Naive thymus-derived CD4-positive, alpha-beta T cell (primary cell): Measurements from ENCODE around the gene NME7. TPM values are rescaled to one million over a fixed set of nuclear protein-coding genes. Genes with fewer than 3 reads are reported as not detected.

Source experiments
- ATAC-seq: fragments of 150-1000 bp; cut with Tn5 transposase; 2 replicates; pipeline ENCODE4 v1.10.0; 2021; ENCODE audit warnings: mild to moderate bottlenecking, moderate library complexity
- CTCF ChIA-PET: fragments of 350-600 bp; sonication (Branson Sonifier 250); formaldehyde crosslinking; loops from one replicate; lab custom pipeline; 2021; ENCODE audit warnings: antibody characterized with exemption; lab: Charles Lee
- POLR2A ChIA-PET: fragments of 350-600 bp; sonication (Branson Sonifier 250); formaldehyde crosslinking; loops from one replicate; lab custom pipeline; 2021; ENCODE audit warnings: antibody characterized with exemption, inconsistent platforms; lab: Charles Lee
- DNase-seq, 9 donors: peaks; one replicate each; pipeline versions ENCODE4 v3.0.0 to v3.0.0-alpha.2; 2020 to 2022; ENCODE audit warnings: mixed read lengths in 1 of 9
- H3K27ac ChIP-seq: one replicate; pipeline ENCODE4 v1.7.0; 2013; ENCODE audit warnings: mild to moderate bottlenecking, low read depth, low read length, moderate library complexity
- H3K27me3 ChIP-seq, 2 donors: one replicate each; pipeline ENCODE4 v1.7.0; 2013; ENCODE audit warnings: low read length in 2 of 2, mild to moderate bottlenecking in 2 of 2, moderate library complexity in 2 of 2; ENCODE audit not compliant: control insufficient read depth in 2 of 2, insufficient read depth in 2 of 2
- H3K36me3 ChIP-seq, 3 experiments: 1 replicate in 2 of 3; 2 replicates in 1 of 3; pipeline ENCODE4 v1.7.0; 2013; ENCODE audit warnings: low read length in 3 of 3, mild to moderate bottlenecking in 3 of 3, moderate library complexity in 1 of 3; ENCODE audit not compliant: insufficient read depth in 3 of 3, control insufficient read depth in 2 of 3
- H3K4me1 ChIP-seq, 2 donors: one replicate each; pipeline ENCODE4 v1.7.0; 2013; ENCODE audit warnings: low read length in 2 of 2, mild to moderate bottlenecking in 2 of 2, moderate library complexity in 1 of 2; ENCODE audit not compliant: control insufficient read depth in 2 of 2, insufficient read depth in 2 of 2
- H3K4me3 ChIP-seq: 2 replicates; pipeline ENCODE4 v1.7.0; 2013; ENCODE audit warnings: mild to moderate bottlenecking, low read length
- H3K9me3 ChIP-seq, 3 experiments: 1 replicate in 2 of 3; 2 replicates in 1 of 3; pipeline ENCODE4 v1.7.0; 2013; ENCODE audit warnings: low read length in 3 of 3; ENCODE audit not compliant: control insufficient read depth in 2 of 3
- H3K27ac Mint-ChIP-seq, 9 donors: one replicate each; pipeline ENCODE4 v1.8.0; 2020 to 2022; ENCODE audit warnings: mixed read lengths in 9 of 9, mild to moderate bottlenecking in 8 of 9, moderate library complexity in 5 of 9, inconsistent platforms in 2 of 9
- H3K27me3 Mint-ChIP-seq, 5 donors: one replicate each; pipeline ENCODE4 v1.8.0; 2021 to 2022; ENCODE audit warnings: mixed read lengths in 5 of 5, mild to moderate bottlenecking in 1 of 5
- H3K36me3 Mint-ChIP-seq, 5 donors: one replicate each; pipeline ENCODE4 v1.8.0; 2020 to 2022; ENCODE audit warnings: mixed read lengths in 5 of 5, mild to moderate bottlenecking in 3 of 5, inconsistent platforms in 1 of 5
- H3K4me1 Mint-ChIP-seq, 7 donors: one replicate each; pipeline ENCODE4 v1.8.0; 2020 to 2022; ENCODE audit warnings: mixed read lengths in 7 of 7, mild to moderate bottlenecking in 3 of 7, inconsistent platforms in 1 of 7
- H3K4me3 Mint-ChIP-seq, 10 donors: one replicate each; pipeline ENCODE4 v1.8.0; 2020 to 2022; ENCODE audit warnings: mild to moderate bottlenecking in 10 of 10, mixed read lengths in 10 of 10, moderate library complexity in 6 of 10, inconsistent platforms in 2 of 10
- H3K9me3 Mint-ChIP-seq, 11 donors: one replicate each; pipeline ENCODE4 v1.8.0; 2020 to 2022; ENCODE audit warnings: mixed read lengths in 11 of 11, mild to moderate bottlenecking in 4 of 11, inconsistent platforms in 1 of 11, moderate library complexity in 1 of 11
- intact Hi-C, 2 donors: fragments of 100-400 bp; cut with micrococcal nuclease; formaldehyde crosslinking; loops; one replicate each; pipeline ENCODE4 v1.15.1; 2023
- polyA plus RNA-seq, 2 donors: library from polyadenylated mRNA; unstranded; fragments of 300-500 nt; fragmentation: Illumina TruSeq; gene quantifications; one replicate each; pipeline ENCODE4 v1.2.3, GENCODE V29; 2021
- total RNA-seq, 6 experiments: library from RNA in 5 of 6; stranded (reverse) in 5 of 6; gene quantifications; 1 replicate in 5 of 6; 2 replicates in 1 of 6; pipeline ENCODE4 v1.2.3 and lab custom pipeline; 2021 to 2026

NME7 gene
- total and polyA plus RNA-seq, 7 experiments from 2014 or later: 8.6 to 18.6 (median 12.9) TPM

DNA sequence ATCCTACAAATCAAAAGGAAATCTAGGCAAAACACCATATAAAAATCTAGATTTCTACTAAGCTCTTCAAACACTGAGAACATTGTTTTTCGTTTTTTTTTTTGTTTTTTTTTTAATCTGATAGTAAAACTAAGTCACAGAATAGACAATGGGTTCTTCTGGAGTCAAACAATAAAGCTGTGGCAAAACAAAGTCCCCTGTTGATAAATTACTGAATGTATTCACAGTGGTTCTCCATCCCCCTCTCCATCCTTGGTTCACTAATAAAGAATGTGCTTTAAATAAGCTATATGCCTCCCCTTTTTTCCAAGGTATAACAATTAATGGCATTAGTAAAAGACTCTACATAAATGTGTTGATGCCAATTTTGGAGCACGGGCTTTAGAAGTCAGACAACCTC lies 277.8 kb downstream of the NME7 start:
- Mint-ChIP-seq H3K4me3 (no peak overlapping the region), H3K27me3 (peaks cover 0 to 12% (median 4%) of the 10 kb centered on the region in 5 donors), H3K27ac (no peak overlapping the region), H3K36me3 (no peaks in the 10 kb centered on the region), H3K4me1 (peaks cover 0 to 17% (median 9%) of the 10 kb centered on the region in 7 donors), H3K9me3 (peaks cover 0 to 12% (median 0%) of the 10 kb centered on the region in 11 donors)
- Histone ChIP-seq H3K4me3 (no peak overlapping the region), H3K36me3 (no peaks in the 10 kb centered on the region), H3K27ac (no peak overlapping the region), H3K27me3 (no peaks in the 10 kb centered on the region), H3K9me3 (no peaks in the 10 kb centered on the region), H3K4me1 (peaks cover 0 to 6% of the 10 kb centered on the region in 2 donors)
- peak in 1 of 9 donors; percentile 21 for DNase-seq
- no peak for ATAC-seq
- POLR2A ChIA-PET: interaction anchor here (0.7 kb wide), 2 partner anchors 16 to 31 kb away, joined by 3 read pairs; no protein-coding TSS in a partner anchor
- intact Hi-C loops: loop anchor here (2.0 to 5.0 kb wide), 3 partner anchors 15 to 47 kb away; partner anchors contain the start of gene ATP1B1 (in 1 of the 2)
- CTCF ChIA-PET: no interaction called here

DNA sequence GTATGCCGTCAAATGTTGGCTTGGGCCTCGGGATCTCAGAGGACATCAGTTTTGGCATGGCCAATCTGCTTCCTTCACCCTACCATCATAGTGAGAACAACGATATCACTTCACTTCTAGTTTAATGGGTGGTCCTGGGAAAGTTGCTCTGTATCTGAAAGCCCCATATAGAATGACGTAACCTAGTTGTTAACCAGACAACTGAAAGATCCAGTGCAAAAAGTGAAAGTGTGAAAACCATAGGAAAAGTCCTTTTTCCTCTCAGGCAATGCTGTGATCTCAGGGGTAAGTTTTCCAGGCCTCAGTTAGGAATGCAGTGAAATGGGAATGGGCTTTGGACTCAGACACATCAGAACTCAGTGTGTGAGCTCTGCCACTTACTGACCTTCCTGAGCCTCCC lies 279.7 kb downstream of the NME7 start:
- POLR2A ChIA-PET: no interaction called here
- CTCF ChIA-PET: no interaction called here
- Histone ChIP-seq H3K9me3 (no peaks in the 10 kb centered on the region), H3K27me3 (no peaks in the 10 kb centered on the region), H3K4me1 (peaks cover 0 to 6% of the 10 kb centered on the region in 2 donors), H3K36me3 (no peaks in the 10 kb centered on the region), H3K4me3 (no peak overlapping the region), H3K27ac (no peak overlapping the region)
- Mint-ChIP-seq H3K27me3 (peaks cover 0 to 7% (median 0%) of the 10 kb centered on the region in 5 donors), H3K4me3 (no peak overlapping the region), H3K9me3 (peaks cover 0 to 12% (median 0%) of the 10 kb centered on the region in 11 donors), H3K36me3 (no peaks in the 10 kb centered on the region), H3K27ac (no peak overlapping the region), H3K4me1 (peaks cover 0 to 17% (median 8%) of the 10 kb centered on the region in 7 donors)
- intact Hi-C loops: loop anchor here in 1 of 2 donors (5.0 kb wide), 1 partner anchor 46 kb away; no protein-coding TSS in a partner anchor
- ATAC-seq: no peak
- DNase-seq: no peak

DNA sequence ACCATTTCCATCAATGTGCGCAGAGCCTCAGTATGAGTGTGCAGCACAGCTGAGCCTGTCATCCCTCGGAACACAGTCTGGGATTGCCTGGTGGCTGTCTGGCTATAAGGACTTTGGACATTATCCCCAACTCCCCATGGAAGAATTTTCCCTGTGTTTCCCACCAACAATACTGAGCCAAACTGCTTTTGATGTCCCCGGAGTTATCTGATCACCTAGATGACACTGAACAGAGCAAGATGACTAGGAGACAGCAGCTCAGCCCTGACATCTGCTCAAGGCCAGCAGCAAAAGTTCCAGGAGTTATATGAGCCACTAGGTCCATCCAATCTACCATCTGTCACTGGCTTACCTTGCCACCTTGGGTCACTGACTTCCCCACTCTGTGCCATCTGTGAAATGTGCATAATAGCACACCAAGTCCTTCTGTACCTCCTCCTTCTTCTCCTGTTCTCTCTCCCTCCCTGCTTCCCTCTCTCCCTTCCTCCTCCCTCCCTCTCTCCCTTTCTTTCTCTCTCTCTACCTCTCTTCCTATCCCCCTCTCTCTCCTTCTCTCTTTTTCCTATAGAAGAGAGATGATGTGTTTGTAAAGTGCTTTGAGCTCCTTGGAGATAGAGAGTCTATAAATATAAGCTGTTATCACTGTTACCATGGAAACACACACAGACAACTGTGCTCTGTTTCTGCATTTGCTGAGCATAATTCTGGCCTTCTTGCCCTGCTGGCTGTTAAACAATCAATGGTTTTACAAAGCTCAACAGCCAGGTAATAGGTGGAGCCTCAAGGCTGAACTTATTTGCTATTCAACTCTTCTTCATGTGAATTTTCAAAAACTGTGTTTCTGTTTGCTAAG lies 280.8 kb downstream of the NME7 start:
- Mint-ChIP-seq H3K4me3 (no peak overlapping the region), H3K27ac (peak overlapping the region in 3 of 9 donors; percentile 14 to 62 (median 38)), H3K4me1 (peaks cover 0 to 17% (median 8%) of the 10 kb centered on the region in 7 donors), H3K36me3 (no peaks in the 10 kb centered on the region), H3K27me3 (peaks cover 0 to 5% (median 0%) of the 10 kb centered on the region in 5 donors), H3K9me3 (peaks cover 0 to 12% (median 0%) of the 10 kb centered on the region in 11 donors)
- ChIA-PET POLR2A (no interaction called here), CTCF (no interaction called here)
- intact Hi-C loops: loop anchor here in 1 of 2 donors (5.0 kb wide), 1 partner anchor 45 kb away; no protein-coding TSS in a partner anchor
- Histone ChIP-seq H3K9me3 (no peaks in the 10 kb centered on the region), H3K27ac (no peak overlapping the region), H3K36me3 (no peaks in the 10 kb centered on the region), H3K4me3 (no peak overlapping the region), H3K4me1 (peaks cover 0 to 6% of the 10 kb centered on the region in 2 donors), H3K27me3 (no peaks in the 10 kb centered on the region)
- ATAC-seq (peak; percentile 75), DNase-seq (peak in 2 of 9 donors; percentile 24 to 52)

DNA sequence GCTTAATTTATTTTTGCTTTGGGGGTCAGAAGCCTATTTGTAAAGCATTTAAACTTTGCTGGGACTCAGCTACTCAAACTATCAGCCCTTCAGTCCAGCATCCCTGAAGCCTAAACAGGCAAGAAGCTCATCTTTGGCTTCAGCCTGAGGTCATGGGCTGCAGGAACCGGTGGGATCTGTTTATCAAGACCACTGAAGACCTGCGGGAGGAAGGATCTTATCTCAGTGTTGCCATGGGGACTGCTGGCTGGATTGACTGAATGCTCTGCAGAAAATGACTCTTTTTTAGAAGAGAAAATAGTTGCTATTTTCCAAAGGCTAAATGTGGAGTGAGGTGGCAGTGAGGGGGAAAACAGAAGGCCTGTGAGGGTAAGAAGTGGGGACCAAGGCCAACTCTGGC lies 281.7 kb downstream of the NME7 start:
- peaks cover 0 to 12% (median 0%) of the 10 kb centered on the region in 11 donors for H3K9me3 Mint-ChIP-seq
- intact Hi-C loops: loop anchor here in 1 of 2 donors (5.0 kb wide), 1 partner anchor 44 kb away; no protein-coding TSS in a partner anchor

More for the DNA sequence above, 281.7 kb downstream of the NME7 start:
- ChIA-PET CTCF (no interaction called here), POLR2A (no interaction called here)
- Histone ChIP-seq H3K4me3 (no peak overlapping the region), H3K27ac (no peak overlapping the region), H3K4me1 (peaks cover 0 to 6% of the 10 kb centered on the region in 2 donors), H3K36me3 (no peaks in the 10 kb centered on the region), H3K9me3 (no peaks in the 10 kb centered on the region), H3K27me3 (no peaks in the 10 kb centered on the region)
- H3K27ac Mint-ChIP-seq: peak overlapping the region in 1 of 9 donors; percentile 73
- peaks cover 0 to 17% (median 8%) of the 10 kb centered on the region in 7 donors for H3K4me1 Mint-ChIP-seq
- ATAC-seq: no peak
- peaks cover 0 to 2% (median 0%) of the 10 kb centered on the region in 5 donors for H3K27me3 Mint-ChIP-seq
- no peak for DNase-seq
- no peaks in the 10 kb centered on the region for H3K36me3 Mint-ChIP-seq
- H3K4me3 Mint-ChIP-seq: no peak overlapping the region

Other genes starting within 250 kb of the NME7 start
- 10 to 100 TPM in 4 of 5 experiments, 1 to 10 TPM in 1; 9.9 to 26.8 (median 17.5) TPM for gene BLZF1, start 398 bp upstream of the NME7 start, total RNA-seq
- 10 to 100 TPM; 12.1 to 14.2 TPM for gene BLZF1, start 398 bp upstream of the NME7 start, polyA plus RNA-seq
- not detected for gene CCDC181, start 59.7 kb upstream of the NME7 start, total RNA-seq
- gene CCDC181, start 59.7 kb upstream of the NME7 start, polyA plus RNA-seq: not detected
- 1 to 10 TPM; 3.7 to 5.9 (median 4.8) TPM for gene SLC19A2, start 118.1 kb upstream of the NME7 start, total RNA-seq
- under 1 TPM; 0.53 to 0.66 TPM for gene SLC19A2, start 118.1 kb upstream of the NME7 start, polyA plus RNA-seq
- gene F5, start 218.7 kb upstream of the NME7 start, total RNA-seq: 10 to 100 TPM in 2 of 5 experiments, 1 to 10 TPM in 3; 3.7 to 14.6 (median 5.7) TPM
- 1 to 10 TPM; 1.2 to 2.8 TPM for gene F5, start 218.7 kb upstream of the NME7 start, polyA plus RNA-seq